SK-N-SH (cell line): ENCODE data around the gene CFDP1. TPM values are rescaled to one million over a fixed set of nuclear protein-coding genes. Genes with fewer than 3 reads are reported as not detected.

ENCODE experiments used
- CTCF ChIA-PET: fragments of 300-600, 350-600 bp; formaldehyde crosslinking; extraction: SDS; loops from one replicate; lab custom pipeline; 2021; lab: Yijun Ruan, JAX
- POLR2A ChIA-PET: fragments of 350-600 bp; sonication (Branson Sonifier 250); formaldehyde crosslinking; extraction: SDS; loops from one replicate; lab custom pipeline; 2020; ENCODE audit warnings: antibody characterized with exemption, inconsistent platforms; lab: Yijun Ruan, JAX
- DNase-seq: peaks from one replicate; pipeline ENCODE4 v3.0.0; 2012
- H2AFZ ChIP-seq: fragments of 200-600 bp; sonication (generic); 2 replicates; pipeline ENCODE4 v1.8.1; 2016; ENCODE audit warnings: antibody characterized with exemption, mild to moderate bottlenecking, low read depth
- H3F3A ChIP-seq: fragments of 200-600 bp; sonication (generic); replicated peaks from 2 replicates; pipeline ENCODE3; 2016; ENCODE audit warnings: antibody characterized with exemption, mild to moderate bottlenecking; ENCODE audit not compliant: insufficient read depth
- H3K27ac ChIP-seq, 2 experiments: fragments of 200-500 bp in 1 of 2; fragments of 200-600 bp in 1 of 2; sonication (Bioruptor generic) in 1 of 2; sonication (generic), shearing (Covaris generic) in 1 of 2; 2 replicates each; pipeline versions ENCODE4 v1.5.1 to v1.6.1; 2014 to 2016; ENCODE audit warnings: low read depth in 2 of 2, inconsistent platforms in 1 of 2, low read length in 1 of 2, mild to moderate bottlenecking in 1 of 2, mixed read lengths in 1 of 2
- H3K27me3 ChIP-seq: fragments of 200-600 bp; sonication (generic), shearing (Covaris generic); 2 replicates; pipeline ENCODE4 v1.6.1; 2016; ENCODE audit warnings: mixed run types; ENCODE audit not compliant: insufficient read depth
- H3K36me3 ChIP-seq, 2 experiments: fragments of 200-500 bp in 1 of 2; fragments of 200-600 bp in 1 of 2; sonication (Bioruptor generic) in 1 of 2; sonication (generic) in 1 of 2; replicated peaks in 1 of 2; 2 replicates each; pipeline versions ENCODE3 to v1.5.1; 2014 to 2016; ENCODE audit warnings: low read length in 1 of 2, mild to moderate bottlenecking in 1 of 2; ENCODE audit not compliant: insufficient read depth in 2 of 2, control insufficient read depth in 1 of 2
- H3K4me1 ChIP-seq, 2 experiments: fragments of 200-500 bp in 1 of 2; fragments of 200-600 bp in 1 of 2; sonication (Bioruptor generic) in 1 of 2; sonication (generic), shearing (Covaris generic) in 1 of 2; 2 replicates each; pipeline versions ENCODE4 v1.5.1 to v1.6.1; 2014 to 2016; ENCODE audit warnings: low read depth in 1 of 2, low read length in 1 of 2, mixed run types in 1 of 2; ENCODE audit not compliant: insufficient read depth in 2 of 2, control insufficient read depth in 1 of 2
- H3K4me2 ChIP-seq: fragments of 200-600 bp; sonication (generic), shearing (Covaris generic); 2 replicates; pipeline ENCODE4 v1.6.1; 2017; ENCODE audit warnings: mixed run types
- H3K4me3 ChIP-seq, 2 experiments: fragments of 200-500 bp in 1 of 2; fragments of 200-600 bp in 1 of 2; sonication (Bioruptor generic) in 1 of 2; sonication (generic), shearing (Covaris generic) in 1 of 2; 2 replicates each; pipeline versions ENCODE4 v1.5.1 to v1.8.1; 2014 to 2016; ENCODE audit warnings: low read depth in 2 of 2, inconsistent platforms in 1 of 2, low read length in 1 of 2, mild to moderate bottlenecking in 1 of 2, mixed read lengths in 1 of 2, moderate library complexity in 1 of 2
- H3K79me2 ChIP-seq: fragments of 200-600 bp; sonication (generic); 2 replicates; pipeline ENCODE4 v1.8.1; 2017; ENCODE audit warnings: mild to moderate bottlenecking; ENCODE audit not compliant: insufficient read depth
- H3K9ac ChIP-seq: fragments of 200-600 bp; sonication (generic); 2 replicates; pipeline ENCODE4 v1.6.1; 2017; ENCODE audit warnings: mixed run types
- H3K9me2 ChIP-seq: fragments of 200-600 bp; sonication (generic); 2 replicates; pipeline ENCODE4 v1.6.1; 2017; ENCODE audit warnings: mixed run types
- H3K9me3 ChIP-seq: fragments of 200-600 bp; sonication (generic); 2 replicates; pipeline ENCODE4 v1.6.1; 2017; ENCODE audit warnings: mixed run types, mild to moderate bottlenecking, moderate library complexity
- H4K20me1 ChIP-seq: fragments of 200-600 bp; sonication (generic); 2 replicates; pipeline ENCODE4 v1.6.1; 2017; ENCODE audit warnings: mild to moderate bottlenecking, mixed run types; ENCODE audit not compliant: insufficient read depth
- CHD2 ChIP-seq: fragments of 150-350 bp; IDR thresholded peaks from 2 replicates; pipeline ENCODE4 v1.6.1; 2018; ENCODE audit warnings: low read length; ENCODE audit not compliant: partially characterized antibody
- CTCF ChIP-seq: fragments of 200-600 bp; sonication (generic); IDR thresholded peaks from 2 replicates; pipeline ENCODE4 v1.6.1; 2017; ENCODE audit warnings: antibody characterized with exemption, mild to moderate bottlenecking, moderate library complexity
- EZH2phosphoT487 ChIP-seq: fragments of 200-600 bp; sonication (generic); IDR thresholded peaks from 2 replicates; pipeline ENCODE4 v1.6.1; 2017; ENCODE audit warnings: low read depth, mixed run types, mild to moderate bottlenecking, antibody characterized with exemption, moderate library complexity, borderline replicate concordance
- FOXJ3 ChIP-seq: sonication (generic); formaldehyde crosslinking; IDR thresholded peaks from 2 replicates; pipeline ENCODE4 v1.5.1; 2020; ENCODE audit warnings: mild to moderate bottlenecking, missing genetic modification reagents
- GABPA ChIP-seq: IDR thresholded peaks from 2 replicates; pipeline ENCODE4 v1.4.0; 2012; ENCODE audit warnings: low read depth, mild to moderate bottlenecking
- GATA2 ChIP-seq: sonication (generic); formaldehyde crosslinking; IDR thresholded peaks from 2 replicates; pipeline ENCODE4 v1.5.0; 2020; ENCODE audit warnings: mild to moderate bottlenecking, missing genetic modification reagents
- IRF3 ChIP-seq: fragments of 150-350 bp; IDR thresholded peaks from 2 replicates; pipeline ENCODE4 v1.6.1; 2016; ENCODE audit warnings: mild to moderate bottlenecking, low read depth, low read length
- JUND ChIP-seq: IDR thresholded peaks from 2 replicates; pipeline ENCODE4 v1.4.0; 2012
- MEF2A ChIP-seq: IDR thresholded peaks from 2 replicates; pipeline ENCODE4 v1.4.0; 2012; ENCODE audit warnings: low read depth, borderline replicate concordance
- MXI1 ChIP-seq: IDR thresholded peaks from 2 replicates; pipeline ENCODE4 v1.6.1; 2012; ENCODE audit warnings: mild to moderate bottlenecking, low read depth, low read length, improper control_type of control experiment
- NRF1 ChIP-seq: IDR thresholded peaks from 2 replicates; pipeline ENCODE4 v1.6.1; 2012; ENCODE audit warnings: low read depth, mild to moderate bottlenecking, low read length
- TCF12 ChIP-seq: IDR thresholded peaks from 2 replicates; pipeline ENCODE4 v1.4.0; 2012
- TEAD4 ChIP-seq: IDR thresholded peaks from 2 replicates; pipeline ENCODE4 v1.4.0; 2012; ENCODE audit warnings: mild to moderate bottlenecking, borderline replicate concordance; ENCODE audit not compliant: insufficient read depth
- ZBTB33 ChIP-seq: IDR thresholded peaks from 2 replicates; pipeline ENCODE4 v1.4.0; 2012; ENCODE audit warnings: low read depth, borderline replicate concordance
- WGBS: methylation state at CpG from one replicate; pipeline ENCODE4 v1.1.6; 2017; ENCODE audit warnings: low lambda C conversion rate; 5-methylcytosine and 5-hydroxymethylcytosine counted together
- polyA plus RNA-seq, 3 experiments: library from polyadenylated mRNA; depleted of rRNA; stranded (reverse); fragments of >200 nt; gene quantifications; 2 replicates each; pipeline ENCODE4 v1.2.3, GENCODE V29; 2012
- TF ChIP-seq, protein P1 (sequence below): IDR thresholded peaks from 2 replicates; pipeline ENCODE4; 2012
- TF ChIP-seq, protein P2 (sequence below): IDR thresholded peaks from 2 replicates; pipeline ENCODE4 v1.4.0; 2012; ENCODE audit warnings: low read depth, borderline replicate concordance

The CFDP1 gene
- polyA plus RNA-seq, 1 of the 3 experiments (the other 2 are of a cell fraction), result 46.0 TPM

DNA sequence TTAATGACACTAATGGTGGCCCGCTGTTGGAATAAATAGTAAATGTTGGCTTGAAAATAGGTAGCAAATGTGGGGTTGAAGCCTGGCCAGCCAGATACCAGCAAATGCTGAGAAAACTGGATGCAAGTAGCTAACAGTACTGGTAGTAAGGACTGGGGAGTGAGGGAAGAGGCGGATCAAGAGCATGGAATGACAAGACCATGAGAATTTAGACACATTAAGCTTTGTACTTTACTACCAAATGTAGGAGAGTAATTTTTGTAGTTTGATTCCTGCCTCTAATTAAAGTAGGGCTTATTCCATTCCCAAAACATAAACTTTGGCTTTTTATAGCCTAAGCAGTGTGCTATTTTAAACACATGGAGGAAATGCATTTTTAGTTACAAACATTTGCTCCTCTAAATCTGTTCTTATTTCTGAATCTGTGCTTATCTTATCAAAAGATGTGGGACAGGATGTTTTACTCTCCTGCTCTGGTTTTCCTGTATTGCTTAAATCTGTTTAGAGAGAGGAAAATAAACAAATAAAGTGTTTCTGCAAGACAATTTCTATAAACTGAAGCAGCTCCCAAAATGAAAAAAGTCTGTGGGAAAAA, 44.1 kb downstream of the CFDP1 start:
- Histone ChIP-seq H3F3A (peaks cover 21% of the 10 kb centered on the region), H3K36me3 (peaks cover 11 to 41% of the 10 kb centered on the region in 2 experiments), H3K4me2 (no peak overlapping the region), H3K4me1 (peaks cover 0 to 15% of the 10 kb centered on the region in 2 experiments; a peak in 2 of 4 replicates), H3K9me2 (no peaks in the 10 kb centered on the region), H3K9me3 (no peaks in the 10 kb centered on the region), H3K4me3 (no peak overlapping the region), H3K79me2 (peaks cover 14% of the 10 kb centered on the region; the same call in 1 of the 2 replicates), H3K9ac (no peak overlapping the region), H3K27ac (peak overlapping the region; percentile 2 to 43; a peak in 2 of 4 replicates), H2AFZ (no peak overlapping the region), H4K20me1 (no peaks in the 10 kb centered on the region), H3K27me3 (no peaks in the 10 kb centered on the region)
- ChIA-PET CTCF (interaction anchor here (1.7 to 5.5 kb wide), 4 partner anchors 14 to 190 kb away, joined by 4 to 56 read pairs (median 20); no protein-coding TSS in a partner anchor), POLR2A (interaction anchor here (0.6 kb wide), 1 partner anchor 55 kb away, joined by 3 read pairs; no protein-coding TSS in a partner anchor)
- WGBS, result 100% methylated on average over 2 of the region's 2 CpGs
- no peak for TF ChIP-seq MXI1
- TF ChIP-seq, protein P1, sequence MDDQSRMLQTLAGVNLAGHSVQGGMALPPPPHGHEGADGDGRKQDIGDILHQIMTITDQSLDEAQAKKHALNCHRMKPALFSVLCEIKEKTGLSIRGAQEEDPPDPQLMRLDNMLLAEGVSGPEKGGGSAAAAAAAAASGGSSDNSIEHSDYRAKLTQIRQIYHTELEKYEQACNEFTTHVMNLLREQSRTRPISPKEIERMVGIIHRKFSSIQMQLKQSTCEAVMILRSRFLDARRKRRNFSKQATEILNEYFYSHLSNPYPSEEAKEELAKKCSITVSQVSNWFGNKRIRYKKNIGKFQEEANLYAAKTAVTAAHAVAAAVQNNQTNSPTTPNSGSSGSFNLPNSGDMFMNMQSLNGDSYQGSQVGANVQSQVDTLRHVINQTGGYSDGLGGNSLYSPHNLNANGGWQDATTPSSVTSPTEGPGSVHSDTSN, result no peak
- TF ChIP-seq, protein P2, sequence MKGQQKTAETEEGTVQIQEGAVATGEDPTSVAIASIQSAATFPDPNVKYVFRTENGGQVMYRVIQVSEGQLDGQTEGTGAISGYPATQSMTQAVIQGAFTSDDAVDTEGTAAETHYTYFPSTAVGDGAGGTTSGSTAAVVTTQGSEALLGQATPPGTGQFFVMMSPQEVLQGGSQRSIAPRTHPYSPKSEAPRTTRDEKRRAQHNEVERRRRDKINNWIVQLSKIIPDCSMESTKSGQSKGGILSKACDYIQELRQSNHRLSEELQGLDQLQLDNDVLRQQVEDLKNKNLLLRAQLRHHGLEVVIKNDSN, result no peak
- no peak for TF ChIP-seq TCF12
- TF ChIP-seq CHD2, result no peak
- TF ChIP-seq GATA2 (CRISPR knock-in tag), result no peak
- no peak for TF ChIP-seq TEAD4
- no peak for TF ChIP-seq JUND
- TF ChIP-seq EZH2phosphoT487, result no peak
- no peak for TF ChIP-seq FOXJ3 (CRISPR knock-in tag)
- TF ChIP-seq GABPA, result no peak
- TF ChIP-seq MEF2A, result no peak
- no peak for TF ChIP-seq IRF3
- TF ChIP-seq CTCF, result no peak
- TF ChIP-seq ZBTB33, result no peak
- no peak for TF ChIP-seq NRF1
- DNase-seq, result no peak
